Neutrophil (primary cell): ENCODE data around the gene ROR2.

Source experiments
- H3K27ac ChIP-seq: fragments of 200-600 bp; sonication (generic); 2 replicates; pipeline ENCODE4 v1.5.1; 2016; ENCODE audit warnings: mild to moderate bottlenecking, moderate library complexity
- H3K27me3 ChIP-seq: fragments of 200-600 bp; sonication (generic); 2 replicates; pipeline ENCODE4 v1.6.0; 2016; ENCODE audit warnings: mild to moderate bottlenecking
- H3K36me3 ChIP-seq: fragments of 200-600 bp; sonication (generic); 2 replicates; pipeline ENCODE4 v1.5.1; 2017
- H3K4me1 ChIP-seq, 2 experiments: fragments of 200-600 bp in 1 of 2; sonication (generic) in 1 of 2; 1 replicate in 1 of 2; 2 replicates in 1 of 2; pipeline versions ENCODE4 v1.5.1 to v1.6.1; 2013 to 2016; ENCODE audit warnings: low read depth in 1 of 2, low read length in 1 of 2, mild to moderate bottlenecking in 1 of 2, moderate library complexity in 1 of 2; ENCODE audit not compliant: control insufficient read depth in 1 of 2, insufficient read depth in 1 of 2
- H3K4me3 ChIP-seq, 2 experiments: fragments of 200-600 bp in 1 of 2; sonication (generic) in 1 of 2; 1 replicate in 1 of 2; 2 replicates in 1 of 2; pipeline ENCODE4 v1.5.1; 2013 to 2016; ENCODE audit warnings: low read depth in 1 of 2, low read length in 1 of 2, mild to moderate bottlenecking in 1 of 2, moderate library complexity in 1 of 2
- H3K9me3 ChIP-seq: fragments of 200-600 bp; sonication (generic); 2 replicates; pipeline ENCODE4 v1.5.1; 2016
- CTCF ChIP-seq: fragments of 200-600 bp; sonication (generic); IDR thresholded peaks from 2 replicates; pipeline ENCODE4 v1.5.1; 2016; ENCODE audit warnings: antibody characterized with exemption

The ROR2 gene

GRCh38 chr9:91948101-91948596 is 1.9 kb downstream of the ROR2 start:
- TF ChIP-seq CTCF = no peak
- Histone ChIP-seq H3K9me3 (no peaks in the 10 kb centered on the region), H3K4me3 (no peak overlapping the region), H3K27ac (no peak overlapping the region), H3K4me1 (peaks cover 9 to 14% of the 10 kb centered on the region in 2 experiments), H3K27me3 (peaks cover 100% of the 10 kb centered on the region), H3K36me3 (no peaks in the 10 kb centered on the region)

- peaks cover 99% of the 10 kb centered on the region for H3K27me3 ChIP-seq
- no peaks in the 10 kb centered on the region for H3K36me3 ChIP-seq
- H3K27ac ChIP-seq = no peak overlapping the region
- H3K4me3 ChIP-seq = no peak overlapping the region
- no peaks in the 10 kb centered on the region for H3K9me3 ChIP-seq
- peaks cover 9 to 14% of the 10 kb centered on the region in 2 experiments for H3K4me1 ChIP-seq
- TF ChIP-seq CTCF = no peak
Measured at GRCh38 chr9:91946653-91947488, 3.2 kb downstream of the ROR2 start.

GRCh38 chr9:91946196-91946595 is 3.8 kb downstream of the ROR2 start:
- Histone ChIP-seq H3K36me3 (no peaks in the 10 kb centered on the region), H3K27me3 (peaks cover 93% of the 10 kb centered on the region), H3K9me3 (no peaks in the 10 kb centered on the region), H3K4me1 (peaks cover 9 to 14% of the 10 kb centered on the region in 2 experiments), H3K4me3 (no peak overlapping the region), H3K27ac (no peak overlapping the region)
- no peak for TF ChIP-seq CTCF

- TF ChIP-seq CTCF = no peak
- H3K27ac ChIP-seq = no peak overlapping the region
- H3K4me3 ChIP-seq = no peak overlapping the region
- H3K27me3 ChIP-seq = peaks cover 86% of the 10 kb centered on the region
- no peaks in the 10 kb centered on the region for H3K9me3 ChIP-seq
- peaks cover 7 to 11% of the 10 kb centered on the region in 2 experiments for H3K4me1 ChIP-seq
- no peaks in the 10 kb centered on the region for H3K36me3 ChIP-seq
Measured at GRCh38 chr9:91945277-91946085, 4.5 kb downstream of the ROR2 start.

GRCh38 chr9:91944711-91945110 is 5.3 kb downstream of the ROR2 start:
- peaks cover 2 to 5% of the 10 kb centered on the region in 2 experiments for H3K4me1 ChIP-seq
- H3K9me3 ChIP-seq = no peaks in the 10 kb centered on the region
- no peak overlapping the region for H3K4me3 ChIP-seq
- H3K27ac ChIP-seq = no peak overlapping the region
- H3K36me3 ChIP-seq = no peaks in the 10 kb centered on the region
- no peak for TF ChIP-seq CTCF
- H3K27me3 ChIP-seq = peaks cover 78% of the 10 kb centered on the region
